ENCODE measurements around the gene DGKB. TPM values are rescaled to one million over a fixed set of nuclear protein-coding genes. Genes with fewer than 3 reads are reported as not detected.

Gene DGKB
- total and polyA plus RNA-seq, 2 of the 8 experiments (the other 6 are each of a cell fraction or from before 2014, with no cell fraction given): 1.9 to 2.6 TPM

DNA sequence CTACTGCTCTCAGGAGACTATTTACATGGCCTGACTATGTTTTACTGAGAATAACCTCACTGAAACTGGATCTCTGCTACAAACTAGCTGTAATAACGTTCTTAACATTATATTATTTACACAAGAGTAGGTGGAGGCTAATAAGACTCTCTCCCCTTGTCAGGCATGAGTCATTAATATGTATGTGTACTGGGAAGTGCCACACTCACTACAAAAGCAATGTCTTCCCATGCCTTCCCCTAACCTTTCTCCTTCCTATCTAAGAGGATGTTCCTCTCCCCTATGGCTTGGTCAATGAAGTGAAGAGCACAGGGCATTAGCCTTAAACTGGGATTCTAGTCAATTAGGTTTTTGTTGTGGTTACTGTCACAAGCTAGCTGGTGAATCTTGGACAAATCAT, 147.9 kb downstream of the DGKB start:
- Histone ChIP-seq H2BK20ac (ENCODE audit: low read length) (no peak overlapping the region), H3K4me2 (ENCODE audit: insufficient read depth in 1 of 2, low read depth in 2 of 2, low read length in 2 of 2) (no peak overlapping the region), H4K91ac (replicated peaks; ENCODE audit: insufficient read length, low read length) (no peak overlapping the region), H3K23ac (ENCODE audit: insufficient read length) (no peak overlapping the region), H4K5ac (ENCODE audit: insufficient read length, low read depth, low read length) (no peak overlapping the region), H2BK12ac (ENCODE audit: low read depth, low read length) (no peak overlapping the region), H4K20me1 (replicated peaks in 1 of 2; ENCODE audit: control insufficient read depth in 1 of 2, insufficient read depth in 2 of 2, low read length in 2 of 2) (no peaks in the 10 kb centered on the region), H3K23me2 (ENCODE audit: low read depth, low read length) (no peaks in the 10 kb centered on the region), H2BK5ac (ENCODE audit: low read depth, low read length) (no peak overlapping the region), H2BK15ac (ENCODE audit: low read length) (no peak overlapping the region), H3K4me1 (replicated peaks in 1 of 4; ENCODE audit: control insufficient read depth in 3 of 4, insufficient read depth in 4 of 4, low read length in 3 of 4) (peaks cover 0 to 3% (median 0%) of the 10 kb centered on the region in 4 experiments; a peak in 1 of 7 replicates), H2BK120ac (replicated peaks; ENCODE audit: low read depth, low read length) (no peak overlapping the region), H3K79me1 (ENCODE audit: low read depth, low read length) (no peaks in the 10 kb centered on the region), H3K56ac (replicated peaks; ENCODE audit: insufficient read length, low read depth, low read length) (no peak overlapping the region), H3K14ac (ENCODE audit: insufficient read length) (no peak overlapping the region), H3K79me2 (ENCODE audit: control insufficient read depth in 1 of 2, insufficient read depth in 2 of 2, low read length in 2 of 2) (no peaks in the 10 kb centered on the region), H3K18ac (ENCODE audit: extremely low read depth, low read length) (no peak overlapping the region), H3K36me3 (ENCODE audit: control insufficient read depth in 2 of 4, insufficient read depth in 4 of 4, low read length in 3 of 4) (no peaks in the 10 kb centered on the region), H3K4ac (replicated peaks; ENCODE audit: insufficient read length, low read depth, low read length) (no peak overlapping the region), H2AFZ (ENCODE audit: low read length) (0 out of 2 replicates have a peak overlapping the region, but pooled peaks have one; percentile 34), H4K8ac (ENCODE audit: extremely low read depth, insufficient read depth, low read length) (no peak overlapping the region), H2AK5ac (ENCODE audit: low read depth, low read length) (no peak overlapping the region), H3K9ac (replicated peaks in 1 of 4; ENCODE audit: extremely low read depth in 1 of 4, low read depth in 3 of 4, low read length in 3 of 4) (no peak overlapping the region), H3K9me3 (ENCODE audit: insufficient read depth in 2 of 2, low read depth in 1 of 2, low read length in 1 of 2) (no peaks in the 10 kb centered on the region), H3K4me3 (ENCODE audit: extremely low read depth in 1 of 4, insufficient read depth in 2 of 4, low read depth in 3 of 4, low read length in 4 of 4) (no peak overlapping the region), H3K27me3 (replicated peaks in 1 of 4; ENCODE audit: control insufficient read depth in 3 of 4, extremely low read depth in 1 of 4, insufficient read depth in 3 of 4, low read length in 3 of 4) (no peaks in the 10 kb centered on the region), H3K27ac (ENCODE audit: low read depth, low read length) (no peak overlapping the region)
- ChIA-PET CTCF (ENCODE audit: partially characterized antibody) (interaction anchor here (1.0 to 1.6 kb wide), 2 partner anchors 19 kb away, joined by 3 to 6 read pairs; no protein-coding TSS in a partner anchor), POLR2A (ENCODE audit: partially characterized antibody) (no interaction called here)
- no peak for DNase-seq (ENCODE audit: low read depth in 1 of 2, low spot score in 2 of 2)
- TF ChIP-seq GABPA (IDR thresholded peaks at IDR 0.05; ENCODE audit: borderline replicate concordance, insufficient read depth, low read length) (no peak), CREB1 (IDR thresholded peaks at IDR 0.05) (no peak), TAF7 (optimal IDR thresholded peaks at IDR 0.05; ENCODE audit: borderline replicate concordance, low read depth, low read length) (no peak), KDM5A (IDR thresholded peaks at IDR 0.05; ENCODE audit: low read length) (no peak), CTBP2 (IDR thresholded peaks at IDR 0.05; ENCODE audit: borderline replicate concordance, insufficient read depth, insufficient read length, low read length) (no peak), JUND (IDR thresholded peaks at IDR 0.05; ENCODE audit: low read length) (no peak), GTF2F1 (IDR thresholded peaks at IDR 0.05; ENCODE audit: borderline replicate concordance, low read depth, low read length) (no peak), HDAC2 (IDR thresholded peaks at IDR 0.05; ENCODE audit: borderline replicate concordance in 1 of 2, low read depth in 2 of 2, low read length in 2 of 2) (no peak), EZH2 (IDR thresholded peaks at IDR 0.05; ENCODE audit: low read depth, low read length, severe bottlenecking) (no peak), USF2 (IDR thresholded peaks at IDR 0.05; ENCODE audit: low read length) (no peak)
- FAIRE-seq: no peak
- 63% methylated on average over 1 of the region's 1 CpG; no CpG with 5 or more reads in 1 of the 2 experiments for WGBS, 2 experiments (ENCODE audit: extremely low coverage in 1 of 2, insufficient coverage in 1 of 2, insufficient read length in 1 of 2, insufficient replicate concordance in 2 of 2, low coverage in 1 of 2, low lambda C conversion rate in 2 of 2, missing lambda C conversion rate in 1 of 2)

Data from H1 (cell line).